DMS153 (cell line): Measurements from ENCODE around the gene HUWE1.
"Not testable (repeated sequence)": the region's sequence is repeated elsewhere in the genome, so short reads cannot be mapped to it uniquely, and the experiment has no call there.

ENCODE experiments used
- DNase-seq: peaks from one replicate; lab custom pipeline; 2025; lab: John Stamatoyannopoulos, UW

The HUWE1 gene

GRCh38 chrX:53616946-53617345, 69.6 kb downstream of the HUWE1 start:
- DNase-seq: no peak

GRCh38 chrX:53606456-53606855, 80.1 kb downstream of the HUWE1 start:
- DNase-seq: no peak

GRCh38 chrX:53605004-53605403, 81.5 kb downstream of the HUWE1 start:
- DNase-seq: no peak

GRCh38 chrX:53599781-53600396, 86.6 kb downstream of the HUWE1 start:
- no peak for DNase-seq

GRCh38 chrX:53598169-53598568, 88.3 kb downstream of the HUWE1 start:
- DNase-seq: no peak

- DNase-seq: no peak
Measured at GRCh38 chrX:53595266-53595810, 91.2 kb downstream of the HUWE1 start.

- DNase-seq: no peak
Measured at GRCh38 chrX:53594354-53594753, 92.2 kb downstream of the HUWE1 start.

GRCh38 chrX:53587795-53588420, 98.6 kb downstream of the HUWE1 start:
- DNase-seq: no peak

GRCh38 chrX:53584891-53585290, 101.6 kb downstream of the HUWE1 start:
- DNase-seq: no peak

- no peak for DNase-seq
Measured at GRCh38 chrX:53583571-53583970, 102.9 kb downstream of the HUWE1 start.

GRCh38 chrX:53580742-53581504, 105.6 kb downstream of the HUWE1 start:
- DNase-seq: no peak

GRCh38 chrX:53571494-53571893, 115.0 kb downstream of the HUWE1 start:
- DNase-seq: no peak

- DNase-seq: no peak
Measured at GRCh38 chrX:53563324-53563723, 123.2 kb downstream of the HUWE1 start.

- no peak for DNase-seq
Measured at GRCh38 chrX:53561912-53562311, 124.6 kb downstream of the HUWE1 start.

GRCh38 chrX:53558646-53559045, 127.9 kb downstream of the HUWE1 start:
- DNase-seq: no peak

GRCh38 chrX:53556868-53557267, 129.7 kb downstream of the HUWE1 start:
- no peak for DNase-seq

- no peak for DNase-seq
Measured at GRCh38 chrX:53550756-53551463, 135.6 kb downstream of the HUWE1 start.

GRCh38 chrX:53547668-53548067, 138.9 kb downstream of the HUWE1 start:
- DNase-seq: no peak

- DNase-seq: no peak
Measured at GRCh38 chrX:53544936-53545335, 141.6 kb downstream of the HUWE1 start.

GRCh38 chrX:53538781-53539180, 147.7 kb downstream of the HUWE1 start:
- DNase-seq: no peak

- not testable (repeated sequence) for DNase-seq
Measured at GRCh38 chrX:53531255-53531966, 155.1 kb downstream of the HUWE1 start.

GRCh38 chrX:53526999-53527398, 159.5 kb downstream of the HUWE1 start:
- no peak for DNase-seq
